Skin of body (tissue), 2 donors: ENCODE data around the gene SPI1. TPM values are rescaled to one million over a fixed set of nuclear protein-coding genes. Genes with fewer than 3 reads are reported as not detected.

Experiments used
- DNase-seq: peaks from one replicate; lab custom pipeline; 2025; lab: John Stamatoyannopoulos, UW
- total RNA-seq: library from RNA; depleted of rRNA; stranded (reverse); fragments of >200 nt; gene quantifications from one replicate; pipeline ENCODE4 v1.2.3, GENCODE V29; 2014

The SPI1 gene
- total RNA-seq, 1 donor from 2014 or later, result 7.5 TPM

- no peak for DNase-seq
Observed at GRCh38 chr11:47406896-47407745, 28.8 kb upstream of the SPI1 start.

GRCh38 chr11:47403571-47403970, 25.2 kb upstream of the SPI1 start:
- DNase-seq, result no peak

DNA sequence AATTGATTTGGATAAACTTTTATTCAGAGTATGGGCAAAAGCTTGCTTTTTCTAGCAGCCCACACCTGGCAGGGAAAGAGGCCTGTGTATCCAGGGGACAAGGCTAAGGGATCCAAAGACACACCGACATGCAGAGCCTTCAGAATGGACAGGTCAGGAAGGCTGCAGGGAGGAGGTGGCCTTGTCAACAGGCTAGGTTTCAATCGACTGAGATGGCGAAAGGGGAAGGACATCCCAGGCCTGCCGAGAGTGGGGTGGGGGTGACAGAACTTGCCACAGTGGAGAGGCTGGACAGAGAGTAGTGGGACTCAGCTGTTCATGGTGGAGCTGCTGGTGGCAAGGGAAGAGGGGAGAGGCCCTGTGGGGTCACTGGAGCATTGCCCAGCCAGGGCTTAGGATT, 24.8 kb upstream of the SPI1 start:
- DNase-seq, result no peak

- no peak for DNase-seq
Observed at GRCh38 chr11:47400768-47401279, 22.5 kb upstream of the SPI1 start.

DNA sequence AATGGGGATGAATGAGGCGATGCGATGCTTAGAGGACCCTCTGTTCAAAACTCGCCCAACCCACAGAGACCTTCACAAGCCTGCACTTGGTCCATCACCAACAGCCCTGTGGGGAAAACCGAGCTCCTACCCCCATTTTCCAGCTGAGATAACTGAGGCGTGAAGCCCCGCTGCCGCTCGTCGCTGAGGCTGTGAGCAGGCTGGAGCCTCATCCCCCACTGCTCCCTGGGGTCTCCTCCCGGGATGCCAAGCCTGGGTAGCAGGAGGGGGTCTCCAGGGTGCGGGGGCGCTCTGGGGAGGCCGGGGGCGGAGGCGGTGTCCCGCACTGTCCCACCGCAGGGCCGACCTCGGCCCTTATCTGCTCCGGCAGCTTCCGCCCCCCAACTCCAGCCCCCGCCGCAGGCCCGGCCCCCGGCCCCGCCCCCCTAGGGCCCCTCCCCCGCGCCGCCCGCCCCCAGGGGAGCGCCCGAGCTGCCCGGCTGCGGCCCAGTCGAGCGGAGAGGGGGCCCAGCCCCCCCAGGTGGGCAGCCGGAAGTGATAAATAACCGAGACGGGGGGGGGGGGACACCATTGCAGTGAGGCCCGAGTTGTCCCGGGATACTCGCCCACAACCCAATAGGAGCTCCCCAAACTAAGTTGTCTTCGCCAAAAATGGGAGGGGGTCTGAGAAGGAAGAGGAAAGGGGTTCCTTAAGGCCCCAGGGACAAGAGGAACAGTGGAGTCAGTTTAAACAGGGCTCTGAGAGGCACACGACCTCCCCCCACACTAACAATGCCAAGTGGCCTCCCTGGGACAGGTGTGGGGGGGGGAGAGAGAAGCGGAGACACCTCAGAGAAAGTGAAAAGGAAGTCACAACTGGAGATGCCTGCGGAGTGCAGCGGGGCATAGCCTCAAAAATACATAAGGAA, 21.8 kb upstream of the SPI1 start:
- no peak for DNase-seq

GRCh38 chr11:47398551-47398950, 20.2 kb upstream of the SPI1 start:
- DNase-seq, result no peak

- no peak for DNase-seq
Observed at GRCh38 chr11:47398011-47398410, 19.7 kb upstream of the SPI1 start.

- no peak for DNase-seq
Observed at GRCh38 chr11:47396049-47396320, 17.6 kb upstream of the SPI1 start.

DNA sequence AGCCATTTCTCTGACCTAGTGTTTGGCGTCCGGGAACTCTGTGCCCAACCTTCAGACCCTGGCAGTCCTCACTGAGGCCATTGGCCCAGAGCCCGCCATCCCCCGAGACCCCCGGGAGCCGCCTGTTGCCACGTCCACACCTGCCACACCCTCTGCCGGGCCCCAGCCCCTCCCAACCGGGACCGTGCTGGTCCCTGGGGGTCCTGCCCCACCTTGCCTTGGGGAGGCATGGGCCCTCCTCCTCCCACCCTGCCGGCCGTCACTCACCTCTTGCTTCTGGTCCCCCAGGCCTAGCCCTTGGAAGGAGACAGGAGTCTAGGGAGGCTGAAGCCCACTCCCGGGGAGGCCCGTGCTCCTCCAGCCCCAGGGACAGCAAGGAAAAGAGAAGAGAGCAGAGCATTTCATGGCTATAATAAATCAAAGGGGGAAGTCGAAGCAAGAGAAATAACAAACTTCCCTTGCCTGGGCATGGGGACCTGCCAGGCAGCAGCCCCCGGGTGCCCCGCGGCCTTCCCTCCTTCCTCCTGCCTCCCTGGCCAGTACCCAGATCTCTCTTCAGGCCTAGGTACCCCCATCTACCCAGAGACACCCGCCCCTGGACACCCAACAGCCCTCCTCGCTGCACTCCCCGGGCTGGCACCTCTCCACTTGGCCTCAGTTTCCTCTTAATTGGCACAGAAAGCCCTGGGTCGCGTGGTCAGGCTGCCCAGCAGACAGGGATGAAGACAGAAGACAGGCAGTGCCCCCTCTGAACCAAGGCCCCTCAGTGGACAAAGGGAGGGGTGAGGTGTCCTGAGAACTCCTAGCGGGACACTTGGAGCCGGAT, 17.1 kb upstream of the SPI1 start:
- DNase-seq, result no peak

GRCh38 chr11:47394322-47395222, 16.2 kb upstream of the SPI1 start:
- no peak for DNase-seq

GRCh38 chr11:47394050-47394321, 15.6 kb upstream of the SPI1 start:
- no peak for DNase-seq

DNA sequence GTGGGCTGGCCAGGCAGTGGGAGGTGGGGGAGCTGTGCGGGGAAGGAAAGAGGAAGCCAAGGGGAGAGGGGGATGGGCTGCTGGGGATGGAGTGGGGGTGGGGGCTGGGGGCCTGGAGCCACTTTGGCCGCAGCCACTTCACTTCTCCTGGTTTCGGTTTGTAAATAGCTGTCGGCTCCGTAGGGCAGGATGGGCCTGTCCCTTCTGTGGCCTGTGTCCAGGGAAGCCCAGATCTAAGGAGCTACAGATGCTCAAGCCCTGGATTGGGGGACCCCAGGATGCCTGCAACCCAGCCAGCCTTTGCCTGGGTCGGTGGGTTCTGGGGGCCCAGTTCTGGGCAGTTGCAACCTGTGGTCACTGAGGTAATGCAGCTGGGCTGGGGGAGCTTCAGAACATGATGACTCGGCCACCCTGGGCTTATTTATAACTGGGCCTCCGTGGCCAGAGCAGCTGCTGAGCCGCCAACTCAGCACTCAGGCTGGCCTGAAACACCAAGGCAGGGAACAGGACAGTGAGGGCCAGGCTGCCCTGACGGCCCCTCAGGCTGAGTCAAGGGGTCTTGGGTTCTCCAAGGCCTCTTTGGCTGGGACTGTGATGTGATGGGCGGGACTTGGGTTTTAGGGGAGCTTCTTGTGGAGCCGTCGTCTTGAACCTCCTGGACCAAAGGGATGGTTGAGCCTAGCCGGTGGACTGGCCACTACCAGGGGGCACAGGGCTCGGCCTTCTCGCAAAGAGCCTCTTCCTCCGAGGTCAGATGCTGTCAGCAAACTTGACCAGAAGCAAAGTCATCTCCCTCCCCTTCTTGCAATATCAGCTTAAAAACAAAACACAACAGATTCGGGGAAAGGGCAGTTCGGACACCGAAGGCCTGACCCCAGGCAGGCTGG, 15.1 kb upstream of the SPI1 start:
- no peak for DNase-seq

DNA sequence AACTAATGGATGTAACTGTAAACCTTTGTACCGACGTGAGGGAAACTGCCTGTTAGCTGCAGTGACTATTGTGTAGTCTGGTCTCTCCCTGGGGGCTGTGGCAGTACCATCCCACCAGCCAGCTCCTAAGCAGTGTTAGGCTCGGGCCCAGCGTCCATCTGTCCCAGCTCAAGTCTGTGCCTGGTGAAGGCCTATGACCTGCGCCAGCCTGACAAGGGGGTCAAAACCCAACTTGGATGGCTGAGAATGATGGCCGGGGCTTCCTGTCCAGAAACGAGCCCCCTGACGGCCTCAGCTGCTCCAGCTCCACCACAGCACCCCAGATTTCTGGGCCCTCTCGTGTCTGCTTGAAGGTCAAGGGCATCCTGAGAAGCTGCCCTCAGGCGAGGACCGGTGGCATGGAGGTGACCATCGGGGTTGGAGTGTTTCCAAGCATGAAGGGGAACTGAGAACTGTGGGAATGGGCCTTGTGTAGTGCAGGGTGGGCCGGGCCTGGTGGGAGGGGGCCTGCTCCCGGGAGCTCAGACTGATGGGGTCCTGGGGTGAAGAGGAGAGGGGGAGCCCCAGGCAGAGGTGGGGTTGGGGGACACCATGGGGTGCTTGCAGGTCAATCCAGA, 14.3 kb upstream of the SPI1 start:
- no peak for DNase-seq

GRCh38 chr11:47391711-47392432, 13.5 kb upstream of the SPI1 start:
- DNase-seq, result no peak

DNA sequence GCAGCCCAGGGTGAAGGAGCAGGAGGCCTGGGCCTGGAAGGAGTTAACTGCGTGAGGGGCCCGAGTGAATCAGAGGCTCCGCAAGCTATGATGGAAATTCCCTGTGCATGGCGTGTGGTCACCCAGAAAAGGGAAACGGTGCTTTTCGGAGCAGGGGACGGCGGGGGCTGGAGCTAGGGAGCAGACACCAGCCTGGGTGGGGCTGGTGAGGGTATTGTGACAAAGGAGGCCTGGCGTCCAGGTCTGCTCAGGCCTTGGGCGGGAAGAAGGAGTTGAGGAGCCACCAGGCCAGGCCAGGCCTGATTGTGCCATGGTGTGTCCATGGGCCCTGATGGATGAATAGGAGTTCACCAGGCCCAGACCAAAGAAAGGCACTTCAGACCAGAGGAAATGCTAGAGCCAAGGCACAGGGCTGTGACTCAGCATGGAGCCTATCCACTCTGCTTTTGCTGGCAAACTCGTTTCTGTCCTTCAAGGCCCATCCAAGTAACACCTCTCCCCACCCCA, 12.8 kb upstream of the SPI1 start:
- no peak for DNase-seq

- no peak for DNase-seq
Observed at GRCh38 chr11:47390422-47390760, 12.0 kb upstream of the SPI1 start.

GRCh38 chr11:47389577-47390421, 11.5 kb upstream of the SPI1 start:
- no peak for DNase-seq
